GM23338 (cell line): ENCODE data around the gene NFYA. TPM values are rescaled to one million over a fixed set of nuclear protein-coding genes. Genes with fewer than 3 reads are reported as not detected.

ENCODE experiments used
- ATAC-seq: fragments of 200-7000 bp; cut with Tn5 transposase; 3 replicates; pipeline ENCODE4 v1.9.1; 2020
- DNase-seq: peaks from one replicate; pipeline ENCODE4 v3.0.0-alpha.2; 2015; ENCODE audit warnings: low spot score
- H2AFZ ChIP-seq: fragments of 200-600 bp; sonication (generic); 2 replicates; pipeline ENCODE4 v1.8.0; 2016; ENCODE audit warnings: antibody characterized with exemption, mild to moderate bottlenecking, moderate library complexity
- H3F3A ChIP-seq: fragments of 200-600 bp; sonication (generic); replicated peaks from 2 replicates; pipeline ENCODE4 v1.8.0; 2017; ENCODE audit warnings: antibody characterized with exemption, mixed run types, low read depth
- H3K27ac ChIP-seq: fragments of 200-600 bp; sonication (generic); 2 replicates; pipeline ENCODE4 v1.6.1; 2016; ENCODE audit warnings: low read depth
- H3K27me3 ChIP-seq: fragments of 200-600 bp; sonication (generic); 2 replicates; pipeline ENCODE4 v1.8.0; 2016; ENCODE audit warnings: mild to moderate bottlenecking, mixed run types, moderate library complexity; ENCODE audit not compliant: insufficient read depth
- H3K36me3 ChIP-seq: fragments of 200-600 bp; sonication (generic); 2 replicates; pipeline ENCODE4 v1.8.0; 2016; ENCODE audit warnings: mild to moderate bottlenecking; ENCODE audit not compliant: insufficient read depth
- H3K4me1 ChIP-seq: fragments of 200-600 bp; sonication (generic); 2 replicates; pipeline ENCODE4 v1.8.0; 2016; ENCODE audit warnings: mild to moderate bottlenecking, moderate library complexity; ENCODE audit not compliant: insufficient read depth
- H3K4me2 ChIP-seq: fragments of 200-600 bp; sonication (generic); 2 replicates; pipeline ENCODE4 v1.7.1; 2017; ENCODE audit warnings: mixed run types
- H3K4me3 ChIP-seq: fragments of 200-600 bp; sonication (generic); 2 replicates; pipeline ENCODE4 v1.6.1; 2016; ENCODE audit warnings: mixed run types
- H3K79me2 ChIP-seq: fragments of 200-600 bp; sonication (generic); replicated peaks from 2 replicates; pipeline ENCODE4 v1.8.0; 2017; ENCODE audit warnings: mild to moderate bottlenecking; ENCODE audit not compliant: insufficient read depth
- H3K9me2 ChIP-seq: fragments of 200-600 bp; sonication (generic); 2 replicates; pipeline ENCODE4 v1.8.0; 2017; ENCODE audit not compliant: insufficient read depth
- H4K20me1 ChIP-seq: fragments of 200-600 bp; sonication (generic); replicated peaks from 2 replicates; pipeline ENCODE4 v1.8.0; 2017; ENCODE audit warnings: mild to moderate bottlenecking; ENCODE audit not compliant: insufficient read depth
- H3K27ac Mint-ChIP-seq: 2 replicates; pipeline ENCODE4 v1.8.0; 2020; ENCODE audit warnings: inconsistent platforms, mild to moderate bottlenecking, moderate library complexity, mixed read lengths
- H3K27me3 Mint-ChIP-seq: 3 replicates; pipeline ENCODE4 v1.8.0; 2022; ENCODE audit warnings: low read depth, mild to moderate bottlenecking, moderate library complexity, mixed read lengths, inconsistent platforms; ENCODE audit not compliant: insufficient read depth, poor library complexity
- H3K36me3 Mint-ChIP-seq: 3 replicates; pipeline ENCODE4 v1.8.0; 2021; ENCODE audit warnings: low read depth, mild to moderate bottlenecking, inconsistent platforms, moderate library complexity, mixed read lengths
- H3K4me1 Mint-ChIP-seq: 3 replicates; pipeline ENCODE4 v1.8.0; 2020; ENCODE audit warnings: mild to moderate bottlenecking, inconsistent platforms, mixed read lengths
- H3K4me3 Mint-ChIP-seq: 3 replicates; pipeline ENCODE4 v1.8.0; 2021; ENCODE audit warnings: moderate library complexity, mild to moderate bottlenecking, inconsistent platforms, mixed read lengths
- H3K9me3 Mint-ChIP-seq: 3 replicates; pipeline ENCODE4 v1.8.0; 2020; ENCODE audit warnings: moderate library complexity, mild to moderate bottlenecking, inconsistent platforms, mixed read lengths
- ETS1 ChIP-seq: IDR thresholded peaks from 2 replicates; pipeline ENCODE4 v1.6.1; 2016; ENCODE audit warnings: antibody characterized with exemption
- EZH2 ChIP-seq: fragments of 200-600 bp; sonication (generic); IDR thresholded peaks from one replicate; pipeline ENCODE4 v1.8.0; 2017; ENCODE audit warnings: antibody characterized with exemption, mild to moderate bottlenecking, low read depth; ENCODE audit not compliant: unreplicated experiment
- EZH2phosphoT487 ChIP-seq: fragments of 200-600 bp; sonication (generic); IDR thresholded peaks from one replicate; pipeline ENCODE4 v1.8.1; 2018; ENCODE audit warnings: antibody characterized with exemption; ENCODE audit not compliant: unreplicated experiment
- JUNB ChIP-seq: IDR thresholded peaks from one replicate; pipeline ENCODE4 v1.6.1; 2016; ENCODE audit warnings: antibody characterized with exemption; ENCODE audit not compliant: unreplicated experiment
- NANOG ChIP-seq: IDR thresholded peaks from 2 replicates; pipeline ENCODE4 v1.6.1; 2016; ENCODE audit warnings: antibody characterized with exemption, borderline replicate concordance
- POLR2AphosphoS5 ChIP-seq: IDR thresholded peaks from 2 replicates; pipeline ENCODE4 v1.6.1; 2016; ENCODE audit warnings: antibody characterized with exemption, low read depth
- REST ChIP-seq: IDR thresholded peaks from one replicate; pipeline ENCODE4 v1.6.1; 2018; ENCODE audit warnings: antibody characterized with exemption; ENCODE audit not compliant: unreplicated experiment
- STAT1 ChIP-seq: IDR thresholded peaks from one replicate; pipeline ENCODE4 v1.6.1; 2016; ENCODE audit warnings: antibody characterized with exemption; ENCODE audit not compliant: unreplicated experiment
- ZNF114 ChIP-seq: fragments of 250-450 bp; sonication (Bioruptor Pico); IDR thresholded peaks from 2 replicates; pipeline ENCODE4 v1.5.0; 2020; ENCODE audit warnings: mild to moderate bottlenecking, moderate library complexity
- polyA plus RNA-seq: library from polyadenylated mRNA; unstranded; fragments of >200 nt; fragmentation: Nextera tagmentation; extraction: Ambion mirVana; gene quantifications from 2 replicates; pipeline ENCODE4 v1.2.1, GENCODE V29; 2016
- total RNA-seq: library from RNA; depleted of rRNA; stranded (reverse); fragments of >200 nt; shearing (Covaris generic); gene quantifications from 2 replicates; pipeline ENCODE4 v1.2.3, GENCODE V29; 2014

The NFYA gene
- total and polyA plus RNA-seq, 2 experiments from 2014 or later, result 10.8 to 39.1 TPM

- H3K4me3 Mint-ChIP-seq, result peak overlapping the region; percentile 71
- Histone ChIP-seq H3K4me3 (peak overlapping the region; percentile 58), H3K4me2 (peak overlapping the region; percentile 83), H2AFZ (peak overlapping the region; percentile 88), H3F3A (no peaks in the 10 kb centered on the region), H3K79me2 (no peaks in the 10 kb centered on the region), H3K27me3 (no peaks in the 10 kb centered on the region; the same call in 1 of the 2 replicates), H3K36me3 (no peaks in the 10 kb centered on the region), H3K27ac (peak overlapping the region; percentile 36; the same call in 1 of the 2 replicates), H4K20me1 (no peaks in the 10 kb centered on the region), H3K9me2 (no peaks in the 10 kb centered on the region), H3K4me1 (peaks cover 19% of the 10 kb centered on the region)
- DNase-seq (no peak), ATAC-seq (peak; percentile 51)
- H3K27me3 Mint-ChIP-seq, result peaks cover 15% of the 10 kb centered on the region
- H3K27ac Mint-ChIP-seq, result peak overlapping the region; percentile 52; the same call in 1 of the 2 replicates
- peaks cover 15% of the 10 kb centered on the region for H3K4me1 Mint-ChIP-seq
- H3K9me3 Mint-ChIP-seq, result no peaks in the 10 kb centered on the region
- no peaks in the 10 kb centered on the region; the same call in 2 of the 3 replicates for H3K36me3 Mint-ChIP-seq
- TF ChIP-seq REST (no peak), EZH2phosphoT487 (no peak), ETS1 (no peak), NANOG (no peak), ZNF114 (CRISPR knock-in tag) (no peak)
Observed at GRCh38 chr6:41028561-41029412, 44.0 kb upstream of the NFYA start.

- Mint-ChIP-seq H3K27ac (no peak overlapping the region), H3K9me3 (no peaks in the 10 kb centered on the region), H3K4me3 (no peak overlapping the region), H3K4me1 (peaks cover 12% of the 10 kb centered on the region), H3K36me3 (no peaks in the 10 kb centered on the region; the same call in 2 of the 3 replicates), H3K27me3 (peaks cover 12% of the 10 kb centered on the region)
- no peaks in the 10 kb centered on the region for H3K79me2 ChIP-seq
- no peaks in the 10 kb centered on the region for H3F3A ChIP-seq
- H3K27me3 ChIP-seq, result no peaks in the 10 kb centered on the region; the same call in 1 of the 2 replicates
- peaks cover 10% of the 10 kb centered on the region for H3K4me1 ChIP-seq
- no peaks in the 10 kb centered on the region for H3K36me3 ChIP-seq
- H3K27ac ChIP-seq, result no peak overlapping the region
- DNase-seq, result no peak
- no peak overlapping the region for H2AFZ ChIP-seq
- no peak overlapping the region for H3K4me2 ChIP-seq
- no peak for ATAC-seq
- no peak overlapping the region for H3K4me3 ChIP-seq
- no peaks in the 10 kb centered on the region for H3K9me2 ChIP-seq
- no peaks in the 10 kb centered on the region for H4K20me1 ChIP-seq
- no peak for TF ChIP-seq EZH2
- TF ChIP-seq EZH2phosphoT487, result no peak
- no peak for TF ChIP-seq JUNB
- TF ChIP-seq STAT1, result no peak
- no peak for TF ChIP-seq POLR2AphosphoS5
- TF ChIP-seq ZNF114 (CRISPR knock-in tag), result no peak
Observed at GRCh38 chr6:41032830-41033229, 39.9 kb upstream of the NFYA start.
